Measurements from ENCODE around the gene S100A11. TPM values are rescaled to one million over a fixed set of nuclear protein-coding genes. Genes with fewer than 3 reads are reported as not detected.

Gene S100A11
- total and polyA plus RNA-seq, 9 donors: 60.2 to 449 (median 154) TPM

- H3K27me3 ChIP-seq: no peaks in the 10 kb centered on the region
- H3K4me1 ChIP-seq (ENCODE audit: insufficient read depth): peaks cover 1% of the 10 kb centered on the region
- intact Hi-C loops (cut with DNase I): loop anchor here in 3 of 4 donors (5.0 to 10.0 kb wide), 2 partner anchors 131 to 404 kb away; no protein-coding TSS in a partner anchor
- no peaks in the 10 kb centered on the region for H3K36me3 ChIP-seq
- no peak for DNase-seq
- no peak overlapping the region for H3K27ac ChIP-seq
- H3K4me3 ChIP-seq: no peak overlapping the region
- 10 to 40% (median 16%) methylated on average over 13 of the region's 13 CpGs for WGBS, 3 donors
- H3K9me3 ChIP-seq: no peaks in the 10 kb centered on the region
- no peak for TF ChIP-seq POLR2A (IDR thresholded peaks at IDR 0.05)
- no peak for TF ChIP-seq EP300 (IDR thresholded peaks at IDR 0.05)
- no peak for TF ChIP-seq CTCF (IDR thresholded peaks at IDR 0.05)
Observed at GRCh38 chr1:152053375-152053774, 16.6 kb upstream of the S100A11 start.

- Histone ChIP-seq H3K36me3 (no peaks in the 10 kb centered on the region), H3K4me3 (no peak overlapping the region), H3K27ac (no peak overlapping the region), H3K27me3 (no peaks in the 10 kb centered on the region), H3K4me1 (ENCODE audit: insufficient read depth) (peaks cover 4% of the 10 kb centered on the region), H3K9me3 (no peaks in the 10 kb centered on the region)
- intact Hi-C loops (cut with DNase I): loop anchor here in 3 of 4 donors (5.0 to 10.0 kb wide), 2 partner anchors 132 to 405 kb away; no protein-coding TSS in a partner anchor
- TF ChIP-seq CTCF (IDR thresholded peaks at IDR 0.05) (peak; percentile 52 to 79 (median 72)), POLR2A (IDR thresholded peaks at IDR 0.05) (no peak), EP300 (IDR thresholded peaks at IDR 0.05) (no peak)
- 22 to 27% (median 23%) methylated on average over 11 of the region's 11 CpGs for WGBS, 3 donors
- peak; percentile 77 to 90 (median 85) for DNase-seq
Observed at GRCh38 chr1:152052606-152053005, 15.8 kb upstream of the S100A11 start.

- H3K27ac ChIP-seq: no peak overlapping the region
- TF ChIP-seq EP300 (IDR thresholded peaks at IDR 0.05) (no peak), POLR2A (IDR thresholded peaks at IDR 0.05) (no peak), CTCF (IDR thresholded peaks at IDR 0.05) (no peak)
- DNase-seq: no peak
- peaks cover 4% of the 10 kb centered on the region for H3K4me1 ChIP-seq (ENCODE audit: insufficient read depth)
- H3K4me3 ChIP-seq: no peak overlapping the region
- WGBS, 3 donors: 54 to 61% (median 61%) methylated on average over 6 of the region's 6 CpGs
- intact Hi-C loops (cut with DNase I): loop anchor here in 3 of 4 donors (5.0 to 10.0 kb wide), 2 partner anchors 134 to 406 kb away; no protein-coding TSS in a partner anchor
- H3K9me3 ChIP-seq: no peaks in the 10 kb centered on the region
- H3K27me3 ChIP-seq: no peaks in the 10 kb centered on the region
- no peaks in the 10 kb centered on the region for H3K36me3 ChIP-seq
Observed at GRCh38 chr1:152050886-152051675, 14.3 kb upstream of the S100A11 start.

GRCh38 chr1:152049291-152050083, 12.7 kb upstream of the S100A11 start:
- H3K4me1 ChIP-seq (ENCODE audit: insufficient read depth): peaks cover 4% of the 10 kb centered on the region
- no peak overlapping the region for H3K4me3 ChIP-seq
- 68 to 75% (median 71%) methylated on average over 8 of the region's 8 CpGs for WGBS, 3 donors
- no peak overlapping the region for H3K27ac ChIP-seq
- TF ChIP-seq POLR2A (IDR thresholded peaks at IDR 0.05) (no peak), EP300 (IDR thresholded peaks at IDR 0.05) (no peak), CTCF (IDR thresholded peaks at IDR 0.05) (no peak)
- DNase-seq: no peak
- H3K9me3 ChIP-seq: no peaks in the 10 kb centered on the region
- H3K36me3 ChIP-seq: no peaks in the 10 kb centered on the region
- intact Hi-C loops (cut with DNase I): loop anchor here in 3 of 4 donors (5.0 to 10.0 kb wide), 2 partner anchors 135 to 408 kb away; no protein-coding TSS in a partner anchor
- H3K27me3 ChIP-seq: no peaks in the 10 kb centered on the region

Data from ovary (tissue), 9 donors.